ENCODE results near the gene FBH1.

GRCh38 chr10:5910323-5911100, 20.5 kb downstream of the FBH1 start:
- no peak for TF ChIP-seq CTCF (conservative IDR thresholded peaks at IDR 0.05; ENCODE audit: low read depth, low read length)
- no peak for TF ChIP-seq EZH2 (IDR thresholded peaks at IDR 0.05; ENCODE audit: borderline replicate concordance, low read depth, low read length, poor library complexity, severe bottlenecking)
